Measurements from ENCODE around the gene CHDH. TPM values are rescaled to one million over a fixed set of nuclear protein-coding genes. Genes with fewer than 3 reads are reported as not detected.

Gene CHDH
- total and polyA plus RNA-seq, 2 experiments from 2014 or later: 31.1 to 62.6 TPM

GRCh38 chr3:53813876-53814275 lies 32.3 kb downstream of the CHDH start:
- Histone ChIP-seq H3K4me3 (no peak overlapping the region), H3K9me3 (ENCODE audit: low read depth) (no peaks in the 10 kb centered on the region), H3K27me3 (no peaks in the 10 kb centered on the region), H3K4me1 (ENCODE audit: insufficient read depth) (peaks cover 6% of the 10 kb centered on the region), H3K9me2 (replicated peaks; ENCODE audit: insufficient read depth) (no peaks in the 10 kb centered on the region), H3K27ac (no peak overlapping the region), H3K4me2 (no peak overlapping the region), H4K20me1 (ENCODE audit: insufficient read depth, poor library complexity, severe bottlenecking) (no peaks in the 10 kb centered on the region), H3K79me2 (no peaks in the 10 kb centered on the region), H2AFZ (no peak overlapping the region), H3K36me3 (replicated peaks; ENCODE audit: insufficient read depth, low read depth) (no peaks in the 10 kb centered on the region)
- WGBS (ENCODE audit: low lambda C conversion rate, missing lambda C conversion rate): 95% methylated on average over 10 of the region's 10 CpGs
- DNase-seq (ENCODE audit: low spot score): no peak
- TF ChIP-seq EZH2 (IDR thresholded peaks at IDR 0.05; ENCODE audit: borderline replicate concordance): no peak
- TF ChIP-seq EZH2phosphoT487 (IDR thresholded peaks at IDR 0.05; ENCODE audit: low read depth, severe bottlenecking, unreplicated experiment): no peak
- no peak for TF ChIP-seq CTCF (IDR thresholded peaks at IDR 0.05; ENCODE audit: poor library complexity)

GRCh38 chr3:53813229-53813628 lies 33.0 kb downstream of the CHDH start:
- no peaks in the 10 kb centered on the region for H3K27me3 ChIP-seq
- H3K9me2 ChIP-seq (replicated peaks; ENCODE audit: insufficient read depth): no peaks in the 10 kb centered on the region
- H3K4me3 ChIP-seq: no peak overlapping the region
- no peak for DNase-seq (ENCODE audit: low spot score)
- no peaks in the 10 kb centered on the region for H3K79me2 ChIP-seq
- H3K4me2 ChIP-seq: no peak overlapping the region
- WGBS (ENCODE audit: low lambda C conversion rate, missing lambda C conversion rate): 97% methylated on average over 5 of the region's 5 CpGs
- H3K4me1 ChIP-seq (ENCODE audit: insufficient read depth): no peaks in the 10 kb centered on the region
- TF ChIP-seq EZH2phosphoT487 (IDR thresholded peaks at IDR 0.05; ENCODE audit: low read depth, severe bottlenecking, unreplicated experiment) (no peak), CTCF (IDR thresholded peaks at IDR 0.05; ENCODE audit: poor library complexity) (no peak), EZH2 (IDR thresholded peaks at IDR 0.05; ENCODE audit: borderline replicate concordance) (no peak)
- H3K27ac ChIP-seq: no peak overlapping the region
- H2AFZ ChIP-seq: no peak overlapping the region
- no peaks in the 10 kb centered on the region for H3K9me3 ChIP-seq (ENCODE audit: low read depth)
- no peaks in the 10 kb centered on the region for H3K36me3 ChIP-seq (replicated peaks; ENCODE audit: insufficient read depth, low read depth)
- no peaks in the 10 kb centered on the region for H4K20me1 ChIP-seq (ENCODE audit: insufficient read depth, poor library complexity, severe bottlenecking)

- H2AFZ ChIP-seq: no peak overlapping the region
- TF ChIP-seq CTCF (IDR thresholded peaks at IDR 0.05; ENCODE audit: poor library complexity) (no peak), EZH2phosphoT487 (IDR thresholded peaks at IDR 0.05; ENCODE audit: low read depth, severe bottlenecking, unreplicated experiment) (no peak), EZH2 (IDR thresholded peaks at IDR 0.05; ENCODE audit: borderline replicate concordance) (no peak)
- no peaks in the 10 kb centered on the region for H3K27me3 ChIP-seq
- no peaks in the 10 kb centered on the region for H3K9me2 ChIP-seq (replicated peaks; ENCODE audit: insufficient read depth)
- no peaks in the 10 kb centered on the region for H3K79me2 ChIP-seq
- no peaks in the 10 kb centered on the region for H3K36me3 ChIP-seq (replicated peaks; ENCODE audit: insufficient read depth, low read depth)
- H4K20me1 ChIP-seq (ENCODE audit: insufficient read depth, poor library complexity, severe bottlenecking): no peaks in the 10 kb centered on the region
- H3K27ac ChIP-seq: no peak overlapping the region
- 87% methylated on average over 4 of the region's 4 CpGs for WGBS (ENCODE audit: low lambda C conversion rate, missing lambda C conversion rate)
- H3K4me3 ChIP-seq: no peak overlapping the region
- H3K4me1 ChIP-seq (ENCODE audit: insufficient read depth): peaks cover 1% of the 10 kb centered on the region
- DNase-seq (ENCODE audit: low spot score): no peak
- H3K9me3 ChIP-seq (ENCODE audit: low read depth): no peaks in the 10 kb centered on the region
- no peak overlapping the region for H3K4me2 ChIP-seq
Observed at GRCh38 chr3:53812434-53812833, 33.8 kb downstream of the CHDH start.

All from hepatocyte (in vitro differentiated cells).